DMS53 treated with DMSO at 0.1 percent for 48 hours (cell line): ENCODE results near the gene VSTM4.
A peak's percentile ranks its signal among the peaks of the same experiment; 100 is the strongest.

Experiments used
- DNase-seq: peaks from one replicate; lab custom pipeline; 2025; ENCODE audit not compliant: unreplicated experiment; lab: John Stamatoyannopoulos, UW

The VSTM4 gene

GRCh38 chr10:49093922-49094321 is 21.4 kb downstream of the VSTM4 start:
- no peak for DNase-seq

DNA sequence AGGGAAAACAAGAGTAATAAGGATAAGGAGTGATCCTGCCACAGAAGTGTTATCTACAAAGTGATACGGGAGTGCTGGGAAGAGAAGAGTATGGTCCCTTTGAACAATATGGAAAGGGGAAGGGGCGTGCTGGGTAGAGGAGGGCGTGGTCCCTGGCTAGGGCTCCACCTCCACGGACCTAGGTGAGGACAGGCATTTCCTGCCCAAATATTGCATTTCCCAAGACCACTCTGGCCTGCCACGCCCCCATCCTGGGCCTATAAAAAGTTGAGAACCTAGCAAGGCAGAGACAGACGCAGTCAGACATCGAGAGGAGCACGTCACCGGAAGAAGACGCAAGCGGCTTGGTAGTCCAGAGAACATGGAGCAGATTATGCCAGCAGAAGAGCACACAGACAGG is 22.8 kb downstream of the VSTM4 start:
- DNase-seq: no peak

DNA sequence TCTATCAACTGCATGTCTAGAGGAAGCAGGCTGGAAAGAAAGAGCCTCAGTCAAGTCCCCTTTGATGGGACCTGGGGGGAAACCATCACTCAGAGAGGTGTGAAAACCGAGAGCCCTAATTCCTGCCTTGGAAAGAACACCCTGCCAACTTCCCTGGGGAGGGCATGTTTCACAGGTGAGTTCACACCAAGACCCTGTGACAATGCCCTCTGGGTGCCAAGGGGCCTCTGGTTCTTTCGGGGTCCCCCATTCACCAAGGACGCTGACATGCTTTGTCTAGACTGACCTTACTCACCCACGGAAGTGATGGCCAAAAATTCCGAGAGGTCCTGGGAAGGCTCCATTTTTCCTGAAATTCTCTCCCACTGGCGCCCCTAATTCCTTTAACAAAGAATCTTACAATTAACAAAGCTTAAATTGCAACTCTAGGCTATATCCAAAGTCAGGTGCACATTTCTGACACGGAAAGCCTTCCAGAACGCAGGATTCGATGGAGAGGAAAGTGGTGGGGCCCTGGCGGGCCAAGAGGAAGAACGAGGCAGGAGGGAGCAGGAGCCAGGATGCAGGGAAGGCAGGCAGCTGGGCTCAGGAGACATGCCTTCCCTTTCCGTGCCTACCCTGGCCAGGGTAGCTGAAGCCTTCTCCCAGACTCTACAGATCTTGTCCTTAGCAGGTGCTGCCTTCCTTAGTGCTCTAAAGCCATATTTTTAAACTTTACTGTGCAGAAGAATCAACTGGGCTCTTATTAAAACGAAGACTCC is 23.7 kb downstream of the VSTM4 start:
- no peak for DNase-seq

DNA sequence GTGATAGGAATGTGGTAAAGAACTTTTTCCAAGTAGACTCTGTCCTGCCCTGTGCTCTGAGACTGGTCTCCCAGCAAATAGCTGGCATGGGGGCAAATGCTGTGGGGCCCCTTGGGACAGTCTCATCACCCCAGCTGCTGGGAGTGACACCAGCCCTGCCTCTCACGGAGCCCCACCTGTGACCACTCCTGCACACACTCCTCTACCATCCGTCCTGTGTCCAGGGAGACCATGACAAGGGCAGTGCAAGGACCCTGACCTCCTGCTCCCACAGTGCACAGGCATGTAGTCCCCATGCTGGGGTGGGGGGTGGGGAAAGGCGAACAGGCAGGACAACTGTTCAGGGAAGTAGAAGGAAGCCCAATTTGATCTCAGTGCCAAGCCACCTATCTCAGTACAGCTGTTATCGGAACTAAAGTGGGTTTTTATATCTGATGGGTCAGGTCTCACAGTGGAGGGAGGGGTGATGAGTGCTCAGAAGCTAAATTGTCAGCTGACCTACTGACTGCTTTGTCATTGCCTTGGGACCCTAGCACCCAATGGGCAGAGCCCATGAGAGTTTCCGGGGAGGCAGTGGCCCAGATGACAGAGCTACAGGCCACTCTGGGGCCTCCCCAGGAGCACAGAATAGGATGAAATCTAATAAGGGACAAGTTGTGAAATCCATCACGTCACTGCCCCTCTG is 24.5 kb downstream of the VSTM4 start:
- no peak for DNase-seq

DNA sequence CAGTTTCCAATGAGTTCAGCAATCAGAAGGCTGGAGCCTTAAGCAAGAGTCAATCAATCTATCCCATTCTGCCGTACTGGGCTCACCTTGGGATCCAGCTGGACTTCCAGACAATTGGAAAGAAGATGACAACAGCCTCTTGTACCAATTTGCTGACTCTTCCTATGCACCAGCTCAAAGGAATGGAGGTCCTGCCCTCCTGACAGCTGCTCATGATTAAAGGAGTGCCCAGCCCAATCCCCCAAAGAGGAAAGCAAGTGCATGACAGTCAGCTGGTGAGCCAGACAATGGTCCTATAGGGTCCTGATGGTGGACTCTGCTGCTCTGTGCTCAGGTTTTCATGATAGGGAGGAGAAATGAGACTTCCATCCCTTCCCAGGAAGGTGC is 25.1 kb downstream of the VSTM4 start:
- DNase-seq: no peak

- no peak for DNase-seq
These were observed 25.6 kb downstream of the VSTM4 start for GRCh38 chr10:49089557-49090188.

- no peak for DNase-seq
These were observed 26.2 kb downstream of the VSTM4 start for GRCh38 chr10:49089152-49089551.

DNA sequence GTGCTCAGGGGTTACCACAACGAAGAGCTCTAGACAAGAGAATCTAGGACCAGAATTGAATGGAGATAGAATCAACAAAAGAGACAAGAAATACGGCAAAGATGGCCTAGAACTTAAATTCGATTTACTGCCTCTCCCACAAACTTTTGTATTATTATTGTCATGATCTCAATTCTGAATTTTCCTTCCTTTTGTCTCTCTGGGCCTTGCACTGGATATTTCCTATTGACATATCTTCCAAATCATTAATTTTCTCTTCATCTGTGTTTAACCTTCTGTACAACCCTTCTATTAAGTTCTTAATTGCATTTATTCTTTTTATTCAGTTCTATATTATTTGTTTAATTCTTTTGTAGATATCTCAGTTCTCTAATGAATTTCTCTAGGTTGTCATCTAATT is 28.4 kb downstream of the VSTM4 start:
- DNase-seq: no peak

GRCh38 chr10:49083261-49083660 is 32.1 kb downstream of the VSTM4 start:
- DNase-seq: no peak

DNA sequence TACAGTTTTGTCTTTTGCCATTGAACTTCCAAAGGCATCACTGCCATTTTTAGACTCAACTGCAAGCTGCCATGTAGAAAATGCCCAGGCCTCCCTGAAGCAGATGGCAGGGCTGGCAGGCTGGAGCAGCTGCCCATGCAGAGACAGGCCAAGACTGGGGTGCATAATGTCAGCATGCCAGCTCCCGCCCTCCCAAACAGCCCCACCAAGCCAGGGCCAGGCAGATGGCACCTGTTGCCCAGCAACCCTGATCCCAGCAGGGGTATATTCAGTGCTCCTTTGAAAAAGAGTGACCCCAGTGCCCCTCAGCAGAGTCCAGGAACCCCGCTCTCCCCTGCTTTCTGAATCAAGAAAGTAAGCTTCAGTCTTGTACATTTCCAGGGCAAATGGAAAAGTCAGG is 32.6 kb downstream of the VSTM4 start:
- no peak for DNase-seq

GRCh38 chr10:49081547-49082275 is 33.6 kb downstream of the VSTM4 start:
- DNase-seq: no peak

DNA sequence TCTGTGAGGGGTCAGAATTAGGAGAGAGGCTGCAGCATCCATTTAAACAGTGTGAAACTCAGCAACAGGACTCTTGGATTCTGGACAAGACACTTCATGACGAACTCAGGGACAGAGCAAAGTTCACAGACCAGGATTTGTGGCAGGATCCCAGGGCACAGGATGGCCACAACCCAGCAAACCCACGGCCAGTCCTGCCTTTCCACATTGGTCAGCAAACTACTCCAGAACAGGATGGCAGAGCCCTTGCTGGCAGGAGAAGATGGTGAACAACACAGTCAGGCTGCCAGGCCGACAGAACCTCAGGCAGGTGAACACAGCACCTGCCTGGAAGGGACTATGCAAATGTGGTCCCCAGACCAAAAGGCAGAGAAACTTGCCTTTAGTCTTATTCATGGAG is 34.4 kb downstream of the VSTM4 start:
- DNase-seq: no peak

GRCh38 chr10:49080071-49080470 is 35.3 kb downstream of the VSTM4 start:
- peak; percentile 69 for DNase-seq

GRCh38 chr10:49079499-49079898 is 35.8 kb downstream of the VSTM4 start:
- no peak for DNase-seq

GRCh38 chr10:49079072-49079471 is 36.2 kb downstream of the VSTM4 start:
- no peak for DNase-seq

DNA sequence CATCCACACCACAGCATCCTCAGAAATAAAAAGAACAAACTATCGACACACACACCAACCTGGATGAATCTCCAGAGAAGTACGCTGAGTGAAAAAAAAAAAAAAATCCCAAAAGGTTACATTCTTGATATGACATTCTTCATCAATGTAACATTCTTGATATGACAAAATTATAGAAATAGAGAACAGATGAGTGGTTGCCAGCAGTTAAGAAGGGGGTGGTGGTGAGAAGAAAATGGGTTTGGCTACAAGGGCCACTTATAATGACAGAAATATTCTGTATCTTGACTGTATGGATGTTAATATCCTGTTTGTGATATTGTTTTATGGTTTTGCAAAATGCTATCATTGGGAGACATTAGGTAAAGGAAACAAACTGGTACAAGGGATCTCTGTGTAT is 36.9 kb downstream of the VSTM4 start:
- DNase-seq: no peak

- no peak for DNase-seq
These were observed 38.4 kb downstream of the VSTM4 start for GRCh38 chr10:49076741-49077521.

- DNase-seq: no peak
These were observed 39.0 kb downstream of the VSTM4 start for GRCh38 chr10:49076319-49076718.

DNA sequence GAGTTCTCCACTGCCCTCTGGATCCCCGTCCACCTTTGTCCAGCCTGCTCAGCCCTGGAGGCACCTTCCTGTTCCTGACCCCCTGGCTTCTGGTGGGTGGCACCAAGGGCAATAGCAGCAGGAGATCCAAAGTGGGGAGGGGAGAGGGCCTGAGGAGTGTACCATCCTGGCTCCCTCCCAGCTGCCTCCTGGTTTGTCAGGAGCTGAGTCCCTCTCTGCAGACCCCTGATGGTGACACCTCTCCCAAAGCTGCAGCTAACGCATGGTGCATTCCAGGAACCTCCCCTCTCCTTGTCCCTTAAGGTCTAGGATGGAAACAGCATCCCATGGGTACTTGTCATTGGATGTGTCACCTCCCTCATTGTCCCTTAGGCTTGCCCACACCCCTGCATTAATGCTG is 39.6 kb downstream of the VSTM4 start:
- no peak for DNase-seq

DNA sequence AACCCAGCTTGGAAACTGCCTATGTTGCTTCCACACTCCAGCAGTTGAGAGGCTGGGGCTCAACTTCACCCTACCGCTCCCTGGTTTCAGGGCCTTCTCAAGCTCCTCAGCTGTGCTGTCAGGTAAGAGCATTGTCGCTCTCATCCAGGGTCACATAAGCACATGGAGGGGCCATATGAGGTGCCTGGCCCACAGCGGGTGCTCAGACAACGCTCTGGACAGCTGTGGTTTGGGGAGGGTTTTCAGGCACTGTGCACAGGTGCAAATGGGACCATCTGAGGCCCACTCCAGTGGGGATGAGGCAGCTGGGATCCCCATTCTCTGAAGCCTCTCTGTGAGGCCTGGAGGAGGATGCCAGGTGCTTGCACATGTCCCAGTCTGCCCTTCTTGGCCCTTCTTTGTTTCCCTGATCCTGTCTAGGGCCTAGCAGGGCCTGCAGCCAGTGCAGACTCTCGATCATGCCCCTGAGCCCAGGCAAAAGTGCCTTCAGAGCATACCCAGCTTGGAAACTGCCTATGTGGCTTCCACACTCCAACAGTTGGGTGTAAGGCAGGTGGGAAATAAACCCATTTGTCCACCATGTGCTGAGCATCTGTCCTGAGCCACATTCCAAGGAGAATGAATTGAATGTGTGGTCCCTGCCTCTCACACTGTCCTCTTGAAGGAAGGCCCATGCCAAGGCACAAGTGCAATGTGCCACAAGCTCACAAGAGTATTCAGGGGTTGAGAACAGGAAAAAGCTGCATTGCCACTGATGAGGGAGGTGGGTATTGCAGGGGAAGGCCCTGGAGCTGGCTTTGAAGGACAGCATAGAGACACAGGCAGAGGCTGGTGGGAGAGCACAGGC is 40.3 kb downstream of the VSTM4 start:
- no peak for DNase-seq
